BJ (cell line): ENCODE measurements around the gene DLG2. TPM values are rescaled to one million over a fixed set of nuclear protein-coding genes. Genes with fewer than 3 reads are reported as not detected.
A peak's percentile ranks its signal among the peaks of the same experiment; 100 is the strongest.

Experiments used
- CTCF ChIA-PET: fragments of 350-600 bp; formaldehyde crosslinking; extraction: SDS; loops from one replicate; lab custom pipeline; 2021; ENCODE audit warnings: antibody characterized with exemption, inconsistent platforms; lab: Yijun Ruan, JAX
- POLR2A ChIA-PET: fragments of 300-600 bp; sonication (Branson Sonifier 250); formaldehyde crosslinking; extraction: SDS; loops from one replicate; lab custom pipeline; 2021; ENCODE audit warnings: antibody characterized with exemption; lab: Charles Lee
- DNase-seq: peaks from one replicate; pipeline ENCODE4 v3.0.0-alpha.2; 2011; ENCODE audit warnings: low read depth
- H3K27me3 ChIP-seq: 2 replicates; pipeline ENCODE4 v1.6.0; 2011; ENCODE audit warnings: low read length; ENCODE audit not compliant: control insufficient read depth, insufficient read depth
- H3K36me3 ChIP-seq: 2 replicates; pipeline ENCODE4 v1.5.1; 2011; ENCODE audit warnings: low read length; ENCODE audit not compliant: control insufficient read depth, insufficient read depth
- H3K4me3 ChIP-seq: 2 replicates; pipeline ENCODE4 v1.5.1; 2011; ENCODE audit warnings: low read depth, mild to moderate bottlenecking, control low read depth, low read length
- polyA plus RNA-seq: library from polyadenylated mRNA; depleted of rRNA; stranded (reverse); fragments of >200 nt; gene quantifications from 2 replicates; pipeline ENCODE4 v1.2.3, GENCODE V29; 2011
- TF ChIP-seq, protein P1 (sequence below): IDR thresholded peaks from 2 replicates; pipeline ENCODE4 v1.5.1; 2011; ENCODE audit warnings: low read depth, mild to moderate bottlenecking, control low read depth, inconsistent platforms, low read length, moderate library complexity; ENCODE audit not compliant: insufficient read depth

Gene DLG2
- polyA plus RNA-seq, 1 experiment = 0.28 TPM

DNA sequence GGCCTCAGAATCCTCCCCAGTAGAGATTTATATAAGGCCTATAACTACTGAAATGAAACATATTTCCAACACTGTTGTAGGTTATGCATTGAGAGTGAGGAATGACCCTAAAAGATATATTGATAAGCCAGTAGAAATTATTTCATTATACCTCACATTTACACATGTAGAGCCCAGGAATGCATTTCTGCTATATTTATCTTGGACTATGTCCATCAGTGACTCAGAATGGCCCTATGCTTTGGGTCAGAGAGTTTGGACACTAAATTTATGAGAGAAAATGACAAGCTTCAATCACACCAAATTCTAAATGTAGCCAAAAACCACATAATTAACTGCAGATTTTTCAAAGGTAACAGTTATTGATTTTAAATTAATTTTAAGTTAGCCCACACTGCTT is 761.9 kb downstream of the DLG2 start:
- TF ChIP-seq, protein P1, sequence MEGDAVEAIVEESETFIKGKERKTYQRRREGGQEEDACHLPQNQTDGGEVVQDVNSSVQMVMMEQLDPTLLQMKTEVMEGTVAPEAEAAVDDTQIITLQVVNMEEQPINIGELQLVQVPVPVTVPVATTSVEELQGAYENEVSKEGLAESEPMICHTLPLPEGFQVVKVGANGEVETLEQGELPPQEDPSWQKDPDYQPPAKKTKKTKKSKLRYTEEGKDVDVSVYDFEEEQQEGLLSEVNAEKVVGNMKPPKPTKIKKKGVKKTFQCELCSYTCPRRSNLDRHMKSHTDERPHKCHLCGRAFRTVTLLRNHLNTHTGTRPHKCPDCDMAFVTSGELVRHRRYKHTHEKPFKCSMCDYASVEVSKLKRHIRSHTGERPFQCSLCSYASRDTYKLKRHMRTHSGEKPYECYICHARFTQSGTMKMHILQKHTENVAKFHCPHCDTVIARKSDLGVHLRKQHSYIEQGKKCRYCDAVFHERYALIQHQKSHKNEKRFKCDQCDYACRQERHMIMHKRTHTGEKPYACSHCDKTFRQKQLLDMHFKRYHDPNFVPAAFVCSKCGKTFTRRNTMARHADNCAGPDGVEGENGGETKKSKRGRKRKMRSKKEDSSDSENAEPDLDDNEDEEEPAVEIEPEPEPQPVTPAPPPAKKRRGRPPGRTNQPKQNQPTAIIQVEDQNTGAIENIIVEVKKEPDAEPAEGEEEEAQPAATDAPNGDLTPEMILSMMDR = no peak
- POLR2A ChIA-PET = no interaction called here
- DNase-seq = no peak

DNA sequence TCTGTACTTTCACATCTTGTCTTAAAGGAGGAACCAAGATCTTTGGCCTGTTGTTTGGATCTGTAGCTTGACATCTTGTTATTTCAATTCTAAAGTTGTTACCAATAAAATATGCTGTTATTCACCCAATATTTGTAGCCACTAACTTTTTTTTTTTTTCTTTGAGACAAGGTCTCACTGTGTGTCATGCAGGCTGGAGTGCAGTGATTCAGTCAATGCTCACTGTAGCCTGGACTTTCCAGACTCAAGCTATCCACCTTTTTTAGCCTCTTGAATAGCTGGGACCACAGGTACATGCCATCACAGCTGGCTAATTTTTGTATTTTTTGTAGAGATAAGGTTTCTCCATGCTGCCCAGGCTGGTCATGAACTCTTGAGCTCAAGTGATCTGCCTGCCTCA is 769.4 kb downstream of the DLG2 start:
- no peak for DNase-seq
- ChIA-PET POLR2A (no interaction called here), CTCF (interaction anchor here (0.7 kb wide), 1 partner anchor 9 kb away, joined by 4 read pairs; no protein-coding TSS in a partner anchor)
- Histone ChIP-seq H3K4me3 (no peak overlapping the region), H3K27me3 (no peaks in the 10 kb centered on the region), H3K36me3 (no peaks in the 10 kb centered on the region)
- TF ChIP-seq, protein P1 = no peak

More for the DNA sequence above, 761.9 kb downstream of the DLG2 start:
- no peak overlapping the region for H3K4me3 ChIP-seq
- no peaks in the 10 kb centered on the region for H3K36me3 ChIP-seq
- H3K27me3 ChIP-seq = no peaks in the 10 kb centered on the region
- CTCF ChIA-PET = no interaction called here

DNA sequence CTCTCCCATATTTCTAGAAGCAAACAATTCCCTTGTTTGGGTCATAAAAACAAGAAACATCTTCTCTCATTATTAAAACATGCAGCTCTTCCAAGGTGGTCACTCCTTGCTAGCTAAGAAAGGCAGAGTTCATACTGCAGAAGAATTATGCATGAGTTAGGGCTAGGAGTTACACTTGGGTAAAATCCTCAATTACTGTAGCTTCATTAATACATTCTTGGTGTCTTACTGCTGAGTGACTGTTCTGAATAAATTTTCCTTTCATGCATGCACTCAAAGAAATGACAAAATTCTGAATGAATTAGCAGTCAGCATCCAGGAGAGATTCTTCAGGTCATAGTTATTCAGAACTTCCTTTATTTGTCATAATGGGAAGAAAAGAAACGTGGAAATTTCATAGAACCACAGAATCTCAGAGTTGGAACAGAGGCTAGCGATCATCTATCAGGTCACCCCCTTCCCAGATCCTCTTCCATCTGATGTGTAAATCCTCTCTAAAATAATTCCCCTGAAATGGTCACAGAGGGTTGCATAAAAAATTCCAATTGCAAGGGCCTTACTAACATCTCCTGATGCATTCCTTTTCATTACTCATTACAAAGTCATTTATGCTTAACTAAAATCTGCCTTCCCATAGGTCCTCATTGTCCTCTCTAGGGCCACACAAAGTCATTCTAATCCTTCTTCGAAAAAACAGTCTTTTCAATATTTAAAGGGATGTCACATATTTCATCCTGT is 771.5 kb downstream of the DLG2 start:
- DNase-seq = peak; percentile 26
- H3K27me3 ChIP-seq = no peaks in the 10 kb centered on the region
- ChIA-PET CTCF (interaction anchor here (0.6 kb wide), 1 partner anchor 19 kb away, joined by 3 read pairs; no protein-coding TSS in a partner anchor), POLR2A (interaction anchor here (0.6 kb wide), 1 partner anchor 902 kb away, joined by 4 read pairs; no protein-coding TSS in a partner anchor)
- no peak overlapping the region for H3K4me3 ChIP-seq
- no peaks in the 10 kb centered on the region for H3K36me3 ChIP-seq
- TF ChIP-seq, protein P1 = no peak

DNA sequence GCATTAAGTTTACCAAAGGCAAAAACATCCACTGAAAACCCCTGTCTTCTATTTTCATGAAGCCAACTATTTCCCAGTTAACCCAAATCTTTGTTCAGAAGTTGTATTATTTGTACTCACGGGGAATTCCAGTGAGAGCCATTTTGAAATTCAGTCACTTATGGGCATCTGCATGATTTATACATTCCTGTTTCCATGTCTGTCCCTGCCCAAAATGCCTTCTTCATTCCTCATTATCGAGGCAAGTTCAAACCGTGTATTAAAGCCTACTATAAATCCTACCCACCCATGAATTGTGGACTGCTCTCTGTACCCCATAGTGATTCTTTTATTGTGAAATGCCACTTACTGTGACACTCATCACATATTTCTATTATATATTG is 772.7 kb downstream of the DLG2 start:
- Histone ChIP-seq H3K36me3 (no peaks in the 10 kb centered on the region), H3K4me3 (no peak overlapping the region), H3K27me3 (no peaks in the 10 kb centered on the region)
- TF ChIP-seq, protein P1 = no peak
- no peak for DNase-seq
- POLR2A ChIA-PET = no interaction called here
- CTCF ChIA-PET = no interaction called here

DNA sequence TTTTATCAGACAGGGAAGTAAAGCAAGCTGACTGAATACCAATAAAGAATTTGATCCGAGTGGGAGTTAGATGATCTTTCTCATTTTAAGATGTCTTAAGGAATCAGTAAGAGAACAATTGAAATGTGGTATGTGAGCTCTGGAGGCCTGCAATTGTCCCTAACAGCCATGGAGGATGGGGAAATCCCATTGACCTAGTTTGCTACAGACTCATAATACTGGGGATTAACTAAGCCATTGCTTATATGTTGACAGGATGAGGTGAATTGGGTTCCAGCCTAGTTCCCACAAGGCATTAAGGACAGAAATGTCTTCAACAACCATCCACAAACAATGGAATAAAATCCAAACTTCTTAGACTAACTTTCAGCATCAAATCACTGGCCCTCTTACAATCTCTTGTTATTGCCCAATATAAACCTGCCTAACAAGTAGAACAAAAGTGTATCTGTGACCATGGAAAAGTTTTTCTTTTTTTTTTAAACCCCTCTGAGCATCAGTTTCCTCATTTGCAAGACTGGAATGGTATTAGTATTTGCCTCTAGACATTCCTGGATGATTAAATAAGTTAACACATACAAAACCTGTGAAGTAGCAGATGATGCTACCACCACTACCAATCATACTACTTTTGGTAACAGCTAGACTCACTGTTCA is 773.2 kb downstream of the DLG2 start:
- no peaks in the 10 kb centered on the region for H3K27me3 ChIP-seq
- no peak overlapping the region for H3K4me3 ChIP-seq
- ChIA-PET POLR2A (no interaction called here), CTCF (no interaction called here)
- TF ChIP-seq, protein P1 = no peak
- no peak for DNase-seq
- H3K36me3 ChIP-seq = no peaks in the 10 kb centered on the region
